T-helper 1 cell (primary cell): Measurements from ENCODE around the gene RHOB.
A peak's percentile ranks its signal among the peaks of the same experiment; 100 is the strongest.
"Not testable (repeated sequence)": the region's sequence is repeated elsewhere in the genome, so short reads cannot be mapped to it uniquely, and the experiment has no call there.

Experiments
- DNase-seq, 5 donors: peaks; one replicate each; pipeline ENCODE4 v3.0.0-alpha.2; 2012 to 2020

The RHOB gene

GRCh38 chr2:20422402-20423271 is 24.2 kb upstream of the RHOB start:
- peak in 1 of 5 donors; percentile 52 for DNase-seq

- DNase-seq, result no peak
Measured at GRCh38 chr2:20423359-20423758, 23.5 kb upstream of the RHOB start.

GRCh38 chr2:20423847-20424246 is 23.0 kb upstream of the RHOB start:
- DNase-seq, result no peak

GRCh38 chr2:20424300-20425290 is 22.3 kb upstream of the RHOB start:
- DNase-seq, result peak in 1 of 5 donors; percentile 63

GRCh38 chr2:20425371-20425881 is 21.4 kb upstream of the RHOB start:
- no peak for DNase-seq

GRCh38 chr2:20425884-20426283 is 21.0 kb upstream of the RHOB start:
- no peak for DNase-seq

GRCh38 chr2:20427931-20428526 is 18.8 kb upstream of the RHOB start:
- DNase-seq, result no peak

GRCh38 chr2:20428717-20429490 is 18.0 kb upstream of the RHOB start:
- no peak for DNase-seq

GRCh38 chr2:20429528-20429927 is 17.3 kb upstream of the RHOB start:
- DNase-seq, result peak in 1 of 5 donors; percentile 23

GRCh38 chr2:20430035-20430434 is 16.8 kb upstream of the RHOB start:
- no peak for DNase-seq

- peak in 1 of 5 donors; percentile 59 for DNase-seq
Measured at GRCh38 chr2:20430461-20431300, 16.2 kb upstream of the RHOB start.

- DNase-seq, result no peak
Measured at GRCh38 chr2:20431301-20431698, 15.6 kb upstream of the RHOB start.

GRCh38 chr2:20431772-20432171 is 15.1 kb upstream of the RHOB start:
- DNase-seq, result no peak

GRCh38 chr2:20432714-20433113 is 14.2 kb upstream of the RHOB start:
- DNase-seq, result no peak

GRCh38 chr2:20433249-20433648 is 13.6 kb upstream of the RHOB start:
- no peak for DNase-seq

- no peak for DNase-seq
Measured at GRCh38 chr2:20433946-20434553, 12.8 kb upstream of the RHOB start.

- no peak for DNase-seq
Measured at GRCh38 chr2:20434588-20435294, 12.1 kb upstream of the RHOB start.

GRCh38 chr2:20435456-20435855 is 11.4 kb upstream of the RHOB start:
- DNase-seq, result not testable (repeated sequence)

- no peak for DNase-seq
Measured at GRCh38 chr2:20436716-20437470, 10.0 kb upstream of the RHOB start.
